H9 (cell line): Measurements from ENCODE around the gene L3MBTL1. TPM values are rescaled to one million over a fixed set of nuclear protein-coding genes. Genes with fewer than 3 reads are reported as not detected.

Experiments used
- DNase-seq: peaks from one replicate; pipeline ENCODE4 v3.0.0-alpha.2; 2017
- H2AFZ ChIP-seq: one replicate; pipeline ENCODE4 v1.6.1; 2013; ENCODE audit warnings: mild to moderate bottlenecking, low read length, control low read depth, moderate library complexity
- H2AK5ac ChIP-seq: 2 replicates; pipeline ENCODE4 v1.6.1; 2013; ENCODE audit warnings: low read length, control low read depth, mixed read lengths; ENCODE audit not compliant: insufficient read length
- H2BK120ac ChIP-seq: one replicate; pipeline ENCODE4 v1.6.1; 2013; ENCODE audit warnings: low read depth, mild to moderate bottlenecking, low read length, control low read depth, inconsistent platforms; ENCODE audit not compliant: poor library complexity, severe bottlenecking
- H2BK12ac ChIP-seq: 2 replicates; pipeline ENCODE4 v1.6.1; 2013; ENCODE audit warnings: low read length, control low read depth, mixed read lengths, low read depth; ENCODE audit not compliant: insufficient read length
- H2BK15ac ChIP-seq: 2 replicates; pipeline ENCODE4 v1.6.1; 2013; ENCODE audit warnings: low read depth, low read length, control low read depth
- H2BK20ac ChIP-seq: one replicate; pipeline ENCODE4 v1.6.1; 2013; ENCODE audit warnings: low read depth, mild to moderate bottlenecking, low read length, control low read depth, inconsistent platforms; ENCODE audit not compliant: poor library complexity, severe bottlenecking
- H2BK5ac ChIP-seq: 2 replicates; pipeline ENCODE4 v1.6.1; 2013; ENCODE audit warnings: low read length, control low read depth, mixed read lengths; ENCODE audit not compliant: insufficient read length
- H3K14ac ChIP-seq: 2 replicates; pipeline ENCODE4 v1.6.1; 2013; ENCODE audit warnings: low read length, control low read depth; ENCODE audit not compliant: insufficient read depth
- H3K18ac ChIP-seq: 2 replicates; pipeline ENCODE4 v1.6.1; 2013; ENCODE audit warnings: low read depth, mild to moderate bottlenecking, mixed read lengths, low read length, control low read depth; ENCODE audit not compliant: insufficient read length
- H3K23ac ChIP-seq: 2 replicates; pipeline ENCODE4 v1.6.1; 2013; ENCODE audit warnings: low read length, control low read depth, mixed read lengths, low read depth; ENCODE audit not compliant: insufficient read length
- H3K23me2 ChIP-seq: 2 replicates; pipeline ENCODE4 v1.6.1; 2013; ENCODE audit warnings: low read depth, mild to moderate bottlenecking, mixed read lengths, low read length, control low read depth; ENCODE audit not compliant: insufficient read length, poor library complexity, severe bottlenecking
- H3K27ac ChIP-seq: 2 replicates; pipeline ENCODE4 v1.5.1; 2013; ENCODE audit warnings: low read length, control low read depth, mixed read lengths, low read depth; ENCODE audit not compliant: insufficient read length
- H3K27me3 ChIP-seq: 2 replicates; pipeline ENCODE4 v1.6.1; 2013; ENCODE audit warnings: low read length, control low read depth, inconsistent platforms; ENCODE audit not compliant: insufficient read depth
- H3K4ac ChIP-seq: 2 replicates; pipeline ENCODE4 v1.6.1; 2013; ENCODE audit warnings: low read depth, mild to moderate bottlenecking, control low read depth, inconsistent platforms, low read length, moderate library complexity
- H3K4me1 ChIP-seq: 2 replicates; pipeline ENCODE4 v1.6.1; 2013; ENCODE audit warnings: low read length, control low read depth, inconsistent platforms; ENCODE audit not compliant: insufficient read depth
- H3K4me2 ChIP-seq: 2 replicates; pipeline ENCODE4 v1.6.1; 2013; ENCODE audit warnings: low read length, control low read depth, mixed read lengths; ENCODE audit not compliant: insufficient read length, insufficient read depth
- H3K56ac ChIP-seq: 2 replicates; pipeline ENCODE4 v1.6.1; 2013; ENCODE audit warnings: low read depth, mild to moderate bottlenecking, mixed read lengths, low read length, control low read depth; ENCODE audit not compliant: insufficient read length
- H3K79me1 ChIP-seq: 2 replicates; pipeline ENCODE4 v1.6.1; 2013; ENCODE audit warnings: low read depth, mild to moderate bottlenecking, moderate library complexity, low read length, control low read depth, inconsistent platforms; ENCODE audit not compliant: insufficient read depth, poor library complexity, severe bottlenecking
- H3K79me2 ChIP-seq: 2 replicates; pipeline ENCODE4 v1.6.1; 2013; ENCODE audit warnings: low read length, control low read depth, inconsistent platforms; ENCODE audit not compliant: insufficient read depth
- H3K9ac ChIP-seq: 2 replicates; pipeline ENCODE4 v1.6.1; 2013; ENCODE audit warnings: low read length, control low read depth, mixed read lengths; ENCODE audit not compliant: insufficient read length; ENCODE audit errors: extremely low read depth
- H3K9me3 ChIP-seq: one replicate; pipeline ENCODE4 v1.6.1; 2013; ENCODE audit warnings: low read depth, low read length, inconsistent platforms; ENCODE audit not compliant: control insufficient read depth
- H3T11ph ChIP-seq: one replicate; pipeline ENCODE4 v1.6.1; 2013; ENCODE audit warnings: mild to moderate bottlenecking, low read length, control low read depth, inconsistent platforms
- H4K20me1 ChIP-seq: one replicate; pipeline ENCODE4 v1.6.1; 2013; ENCODE audit not compliant: control insufficient read depth, insufficient read length, insufficient read depth
- H4K5ac ChIP-seq: 2 replicates; pipeline ENCODE4 v1.6.1; 2013; ENCODE audit warnings: low read depth, mild to moderate bottlenecking, mixed read lengths, low read length, control low read depth; ENCODE audit not compliant: insufficient read length
- H4K8ac ChIP-seq: replicated peaks from 2 replicates; pipeline ENCODE4 v1.6.1; 2013; ENCODE audit warnings: low read length, control low read depth, mixed read lengths, low read depth; ENCODE audit not compliant: insufficient read length
- H4K91ac ChIP-seq: 2 replicates; pipeline ENCODE4 v1.6.1; 2013; ENCODE audit warnings: low read depth, mild to moderate bottlenecking, moderate library complexity, mixed read lengths, low read length, control low read depth; ENCODE audit not compliant: insufficient read length
- H3K27ac Mint-ChIP-seq, 3 experiments: 2 replicates in 2 of 3; 3 replicates in 1 of 3; pipeline ENCODE4 v1.8.0; 2020 to 2021; ENCODE audit warnings: mixed read lengths in 3 of 3, mild to moderate bottlenecking in 1 of 3, moderate library complexity in 1 of 3
- H3K27me3 Mint-ChIP-seq: 2 replicates; pipeline ENCODE4 v1.8.0; 2021; ENCODE audit warnings: low read depth, mild to moderate bottlenecking, moderate library complexity, mixed read lengths
- H3K36me3 Mint-ChIP-seq, 3 experiments: 2 replicates in 2 of 3; 3 replicates in 1 of 3; pipeline ENCODE4 v1.8.0; 2020 to 2021; ENCODE audit warnings: low read depth in 3 of 3, mixed read lengths in 3 of 3; ENCODE audit not compliant: insufficient read depth in 1 of 3
- H3K4me1 Mint-ChIP-seq, 2 experiments: 2 replicates each; pipeline ENCODE4 v1.8.0; 2020; ENCODE audit warnings: mixed read lengths in 2 of 2
- H3K4me3 Mint-ChIP-seq, 2 experiments: 2 replicates in 1 of 2; 3 replicates in 1 of 2; pipeline ENCODE4 v1.8.0; 2020 to 2021; ENCODE audit warnings: mild to moderate bottlenecking in 2 of 2, mixed read lengths in 2 of 2, moderate library complexity in 1 of 2
- H3K9me3 Mint-ChIP-seq, 2 experiments: 2 replicates in 1 of 2; 3 replicates in 1 of 2; pipeline ENCODE4 v1.8.0; 2020; ENCODE audit warnings: mild to moderate bottlenecking in 2 of 2, mixed read lengths in 2 of 2, moderate library complexity in 1 of 2
- WGBS: extraction: QIAGEN DNeasy Blood & Tissue Kit; methylation state at CpG from one replicate; pipeline ENCODE4 v1.1.7; 2013; ENCODE audit warnings: missing lambda C conversion rate, low lambda C conversion rate, mixed read lengths; ENCODE audit not compliant: insufficient read length; ENCODE audit errors: extremely low coverage; 5-methylcytosine and 5-hydroxymethylcytosine counted together
- total RNA-seq: library from RNA; stranded (reverse); gene quantifications from 2 replicates; pipeline ENCODE4 v1.2.1, GENCODE V29; 2021
- TF ChIP-seq, protein P1 (sequence below): fragments of 200-600 bp; sonication (generic); conservative IDR thresholded peaks from 3 replicates; pipeline ENCODE4 v1.8.0; 2021; ENCODE audit warnings: antibody characterized with exemption, mild to moderate bottlenecking

Gene L3MBTL1
- total RNA-seq, 1 experiment from 2014 or later, result 19.9 TPM

DNA sequence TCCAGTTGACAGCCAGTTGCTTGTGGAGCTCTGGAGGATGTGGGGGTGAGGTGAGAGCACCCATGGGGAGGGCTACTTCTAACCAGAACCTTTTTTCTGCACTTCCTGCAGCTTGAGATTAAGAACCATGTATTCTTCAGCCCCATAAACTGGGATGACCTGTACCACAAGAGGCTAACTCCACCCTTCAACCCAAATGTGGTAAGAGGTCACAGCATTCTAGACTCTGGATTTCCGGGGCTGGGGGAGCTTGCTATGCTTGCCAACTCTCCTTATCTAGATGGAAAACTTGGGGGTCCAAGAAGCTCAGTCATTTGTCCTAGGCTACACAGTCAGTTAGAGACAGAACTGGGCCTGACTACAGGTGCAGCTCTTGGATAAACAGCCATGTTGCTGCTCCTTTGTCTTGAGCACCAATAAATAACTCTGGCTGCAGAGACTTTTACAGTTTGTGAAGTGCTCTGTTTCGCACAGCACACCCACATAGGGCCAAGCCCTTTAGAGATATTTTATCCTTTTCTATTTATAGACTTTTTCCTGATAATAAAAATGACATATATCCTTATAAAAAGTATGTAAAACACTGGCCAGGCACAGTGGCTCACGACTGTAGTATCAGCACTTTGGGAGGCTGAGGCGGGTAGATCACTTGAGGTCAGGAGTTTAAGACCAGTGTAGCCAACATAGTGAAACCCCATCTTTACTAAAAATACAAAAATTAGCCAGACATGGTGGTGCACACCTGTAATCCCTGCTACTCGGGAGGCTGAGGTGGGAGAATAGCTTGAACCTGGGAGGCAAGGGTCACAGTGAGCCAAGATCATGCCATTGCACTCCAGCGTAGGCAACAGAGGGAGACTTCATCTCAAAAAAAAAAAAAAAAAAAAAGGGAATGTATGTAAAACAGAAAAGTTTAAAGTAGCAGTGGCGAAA is 72.6 kb downstream of the L3MBTL1 start:
- Histone ChIP-seq H3K79me2 (no peaks in the 10 kb centered on the region), H3K9ac (no peak overlapping the region), H3K4me1 (no peaks in the 10 kb centered on the region; the same call in 1 of the 2 replicates), H3K79me1 (no peaks in the 10 kb centered on the region), H3K9me3 (no peaks in the 10 kb centered on the region), H4K20me1 (no peaks in the 10 kb centered on the region), H2BK5ac (no peak overlapping the region), H3K27me3 (no peaks in the 10 kb centered on the region), H3K56ac (no peak overlapping the region), H2BK12ac (no peak overlapping the region), H2BK120ac (no peak overlapping the region), H4K91ac (no peak overlapping the region), H3K14ac (no peak overlapping the region), H3K23ac (no peak overlapping the region), H3K27ac (no peak overlapping the region), H2BK20ac (no peak overlapping the region), H4K5ac (no peak overlapping the region), H3K4ac (no peak overlapping the region), H3K23me2 (no peaks in the 10 kb centered on the region), H3K18ac (no peak overlapping the region), H3T11ph (no peak overlapping the region), H2BK15ac (no peak overlapping the region), H2AFZ (no peak overlapping the region), H2AK5ac (no peak overlapping the region), H4K8ac (no peak overlapping the region), H3K4me2 (no peak overlapping the region)
- H3K27ac Mint-ChIP-seq, result no peak overlapping the region
- no CpG with 5 or more reads among the region's 7 CpGs for WGBS
- H3K27me3 Mint-ChIP-seq, result peaks cover 2% of the 10 kb centered on the region; the same call in 1 of the 2 replicates
- H3K9me3 Mint-ChIP-seq, result no peaks in the 10 kb centered on the region
- H3K36me3 Mint-ChIP-seq, result no peaks in the 10 kb centered on the region
- DNase-seq, result no peak
- TF ChIP-seq, protein P1, sequence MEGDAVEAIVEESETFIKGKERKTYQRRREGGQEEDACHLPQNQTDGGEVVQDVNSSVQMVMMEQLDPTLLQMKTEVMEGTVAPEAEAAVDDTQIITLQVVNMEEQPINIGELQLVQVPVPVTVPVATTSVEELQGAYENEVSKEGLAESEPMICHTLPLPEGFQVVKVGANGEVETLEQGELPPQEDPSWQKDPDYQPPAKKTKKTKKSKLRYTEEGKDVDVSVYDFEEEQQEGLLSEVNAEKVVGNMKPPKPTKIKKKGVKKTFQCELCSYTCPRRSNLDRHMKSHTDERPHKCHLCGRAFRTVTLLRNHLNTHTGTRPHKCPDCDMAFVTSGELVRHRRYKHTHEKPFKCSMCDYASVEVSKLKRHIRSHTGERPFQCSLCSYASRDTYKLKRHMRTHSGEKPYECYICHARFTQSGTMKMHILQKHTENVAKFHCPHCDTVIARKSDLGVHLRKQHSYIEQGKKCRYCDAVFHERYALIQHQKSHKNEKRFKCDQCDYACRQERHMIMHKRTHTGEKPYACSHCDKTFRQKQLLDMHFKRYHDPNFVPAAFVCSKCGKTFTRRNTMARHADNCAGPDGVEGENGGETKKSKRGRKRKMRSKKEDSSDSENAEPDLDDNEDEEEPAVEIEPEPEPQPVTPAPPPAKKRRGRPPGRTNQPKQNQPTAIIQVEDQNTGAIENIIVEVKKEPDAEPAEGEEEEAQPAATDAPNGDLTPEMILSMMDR, result no peak
- H3K4me1 Mint-ChIP-seq, result peaks cover 13 to 16% of the 10 kb centered on the region in 2 experiments
- H3K4me3 Mint-ChIP-seq, result no peak overlapping the region
